MCF 10A (cell line): ENCODE measurements around the gene RNF157. TPM values are rescaled to one million over a fixed set of nuclear protein-coding genes. Genes with fewer than 3 reads are reported as not detected.

Source experiments
- BruUV-seq: library from RNA; stranded (reverse); fragments of 400-500 nt; replicated peaks from 2 replicates; lab custom pipeline; 2021; lab: Mats Ljungman, UMichigan
- CTCF ChIA-PET: fragments of 300-600 bp; sonication (Branson Sonifier 250); formaldehyde crosslinking; extraction: SDS; loops from one replicate; lab custom pipeline; 2021; ENCODE audit warnings: antibody characterized with exemption, inconsistent platforms; lab: Yijun Ruan, JAX
- POLR2A ChIA-PET: fragments of 300-600, 350-650 bp; sonication (Branson Sonifier 250); formaldehyde crosslinking; extraction: SDS; loops from one replicate; lab custom pipeline; 2020; ENCODE audit warnings: antibody characterized with exemption, inconsistent platforms; lab: Yijun Ruan, JAX
- DNase-seq: peaks from one replicate; pipeline ENCODE4 v3.0.0-alpha.2; 2018; ENCODE audit not compliant: unreplicated experiment
- H3K27ac Mint-ChIP-seq: one replicate; pipeline ENCODE4 v1.8.0; 2022; ENCODE audit warnings: mild to moderate bottlenecking, low read depth, mixed read lengths; ENCODE audit not compliant: unreplicated experiment
- H3K27me3 Mint-ChIP-seq: one replicate; pipeline ENCODE4 v1.8.0; 2022; ENCODE audit warnings: mixed read lengths; ENCODE audit not compliant: insufficient read depth, unreplicated experiment
- H3K36me3 Mint-ChIP-seq: one replicate; pipeline ENCODE4 v1.8.0; 2022; ENCODE audit warnings: mild to moderate bottlenecking, moderate library complexity, mixed read lengths; ENCODE audit not compliant: insufficient read depth, unreplicated experiment
- H3K4me1 Mint-ChIP-seq: one replicate; pipeline ENCODE4 v1.8.0; 2022; ENCODE audit warnings: mixed read lengths; ENCODE audit not compliant: insufficient read depth, unreplicated experiment
- H3K4me3 Mint-ChIP-seq: one replicate; pipeline ENCODE4 v1.8.0; 2022; ENCODE audit warnings: mild to moderate bottlenecking, moderate library complexity, mixed read lengths; ENCODE audit not compliant: unreplicated experiment
- H3K9me3 Mint-ChIP-seq: one replicate; pipeline ENCODE4 v1.8.0; 2022; ENCODE audit warnings: mixed read lengths; ENCODE audit not compliant: unreplicated experiment
- intact Hi-C: fragments of 100-400 bp; cut with micrococcal nuclease; formaldehyde crosslinking; loops from 2 replicates; pipeline ENCODE4 v1.14.1; 2022
- total RNA-seq: library from RNA; stranded (reverse); gene quantifications from 2 replicates; pipeline ENCODE4 v1.2.3, GENCODE V29; 2022
- TF ChIP-seq, protein P1 (sequence below): fragments of 200-600 bp; IDR thresholded peaks from one replicate; pipeline ENCODE4 v1.8.0; 2022; ENCODE audit warnings: antibody characterized with exemption, mild to moderate bottlenecking; ENCODE audit not compliant: unreplicated experiment

The RNF157 gene
- total RNA-seq, 1 experiment from 2014 or later, result 0.44 TPM

DNA sequence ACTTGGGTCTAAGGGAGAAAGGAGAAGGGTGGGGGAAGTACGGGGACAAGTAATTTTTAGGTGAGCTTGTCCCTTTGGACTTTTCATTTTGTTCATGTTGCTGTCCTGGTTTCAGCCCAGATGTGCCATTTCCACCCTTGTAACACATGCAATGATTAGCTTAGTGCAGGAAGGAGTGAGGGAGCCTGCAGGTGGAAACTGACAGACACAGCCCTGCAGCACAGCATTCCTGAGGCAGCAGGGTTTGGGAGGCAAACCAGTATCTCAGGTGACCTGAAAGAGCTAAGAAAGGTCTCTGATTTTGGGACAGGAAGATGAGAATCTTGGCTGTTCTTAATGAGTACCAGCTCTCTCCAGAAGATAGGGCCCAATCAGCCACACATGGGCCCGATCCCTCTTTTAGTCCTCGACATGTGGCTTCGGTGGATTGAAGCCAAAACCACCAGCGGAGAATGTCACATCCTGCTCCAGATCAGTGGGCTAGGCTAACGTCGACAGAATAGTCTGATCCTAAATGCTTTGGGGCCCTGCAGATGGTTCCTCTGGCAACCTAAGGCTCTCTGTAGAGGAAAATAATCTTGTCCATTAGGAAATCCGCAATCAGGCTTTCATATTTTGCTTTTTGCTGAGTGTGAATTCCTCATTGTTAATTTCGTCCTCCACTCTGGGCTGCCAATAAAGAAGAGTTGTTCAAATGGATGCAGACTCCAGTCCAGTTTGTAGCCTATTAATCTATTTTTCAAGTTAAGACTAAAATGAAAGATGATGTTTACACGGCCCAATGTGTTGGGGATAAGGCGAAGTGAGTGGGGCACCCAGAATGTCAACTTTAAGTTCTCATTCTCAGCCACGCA lies 3.8 kb upstream of the RNF157 start:
- Mint-ChIP-seq H3K27me3 (peaks cover 10% of the 10 kb centered on the region), H3K27ac (no peak overlapping the region), H3K36me3 (no peaks in the 10 kb centered on the region), H3K4me1 (peaks cover 15% of the 10 kb centered on the region), H3K4me3 (no peak overlapping the region), H3K9me3 (no peaks in the 10 kb centered on the region)
- ChIA-PET POLR2A (interaction anchor here (0.5 to 1.2 kb wide), 2 partner anchors 8 to 169 kb away, joined by 3 to 8 read pairs; no protein-coding TSS in a partner anchor), CTCF (no interaction called here)
- DNase-seq, result no peak
- TF ChIP-seq, protein P1, sequence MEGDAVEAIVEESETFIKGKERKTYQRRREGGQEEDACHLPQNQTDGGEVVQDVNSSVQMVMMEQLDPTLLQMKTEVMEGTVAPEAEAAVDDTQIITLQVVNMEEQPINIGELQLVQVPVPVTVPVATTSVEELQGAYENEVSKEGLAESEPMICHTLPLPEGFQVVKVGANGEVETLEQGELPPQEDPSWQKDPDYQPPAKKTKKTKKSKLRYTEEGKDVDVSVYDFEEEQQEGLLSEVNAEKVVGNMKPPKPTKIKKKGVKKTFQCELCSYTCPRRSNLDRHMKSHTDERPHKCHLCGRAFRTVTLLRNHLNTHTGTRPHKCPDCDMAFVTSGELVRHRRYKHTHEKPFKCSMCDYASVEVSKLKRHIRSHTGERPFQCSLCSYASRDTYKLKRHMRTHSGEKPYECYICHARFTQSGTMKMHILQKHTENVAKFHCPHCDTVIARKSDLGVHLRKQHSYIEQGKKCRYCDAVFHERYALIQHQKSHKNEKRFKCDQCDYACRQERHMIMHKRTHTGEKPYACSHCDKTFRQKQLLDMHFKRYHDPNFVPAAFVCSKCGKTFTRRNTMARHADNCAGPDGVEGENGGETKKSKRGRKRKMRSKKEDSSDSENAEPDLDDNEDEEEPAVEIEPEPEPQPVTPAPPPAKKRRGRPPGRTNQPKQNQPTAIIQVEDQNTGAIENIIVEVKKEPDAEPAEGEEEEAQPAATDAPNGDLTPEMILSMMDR, result no peak
- intact Hi-C loops, result no loop called here
- BruUV-seq, result no TSS peak

DNA sequence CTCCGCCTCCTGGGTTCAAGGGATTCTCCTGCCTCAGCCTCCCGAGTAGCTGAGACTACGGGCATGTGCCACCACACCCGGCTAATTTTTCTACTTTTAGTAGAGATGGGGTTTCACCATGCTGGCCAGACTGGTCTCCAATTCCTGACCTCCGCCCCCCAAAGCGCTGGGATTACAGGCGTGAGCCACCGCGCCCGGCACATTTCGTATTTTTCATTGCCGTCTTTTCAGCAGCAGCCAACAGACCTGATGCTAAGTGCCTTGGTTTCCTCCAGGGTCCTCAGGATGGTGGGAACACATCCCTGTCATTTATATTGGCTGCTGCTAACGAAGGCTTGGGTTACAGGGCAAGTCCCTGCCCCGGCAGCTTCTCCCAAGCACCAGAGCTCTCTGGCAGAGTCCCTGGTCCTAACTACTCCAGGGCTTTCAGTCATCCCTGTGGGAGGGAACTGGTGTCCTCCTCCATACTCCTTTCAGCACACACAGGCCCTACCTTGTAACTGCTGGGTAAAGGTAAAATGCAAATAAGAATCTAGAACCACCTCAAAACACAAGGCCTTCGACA lies 1.5 kb upstream of the RNF157 start:
- BruUV-seq, result no TSS peak
- CTCF ChIA-PET, result interaction anchor here (0.8 kb wide), 1 partner anchor 123 kb away, joined by 4 read pairs; no protein-coding TSS in a partner anchor
- intact Hi-C loops, result no loop called here
- Mint-ChIP-seq H3K27ac (no peak overlapping the region), H3K4me3 (peak overlapping the region; percentile 71), H3K27me3 (peaks cover 10% of the 10 kb centered on the region), H3K36me3 (no peaks in the 10 kb centered on the region), H3K4me1 (peaks cover 6% of the 10 kb centered on the region), H3K9me3 (no peaks in the 10 kb centered on the region)
- POLR2A ChIA-PET, result interaction anchor here (0.9 to 1.2 kb wide), 2 partner anchors 21 to 23 kb away, joined by 4 read pairs; no protein-coding TSS in a partner anchor
- DNase-seq, result no peak
- TF ChIP-seq, protein P1, result no peak

DNA sequence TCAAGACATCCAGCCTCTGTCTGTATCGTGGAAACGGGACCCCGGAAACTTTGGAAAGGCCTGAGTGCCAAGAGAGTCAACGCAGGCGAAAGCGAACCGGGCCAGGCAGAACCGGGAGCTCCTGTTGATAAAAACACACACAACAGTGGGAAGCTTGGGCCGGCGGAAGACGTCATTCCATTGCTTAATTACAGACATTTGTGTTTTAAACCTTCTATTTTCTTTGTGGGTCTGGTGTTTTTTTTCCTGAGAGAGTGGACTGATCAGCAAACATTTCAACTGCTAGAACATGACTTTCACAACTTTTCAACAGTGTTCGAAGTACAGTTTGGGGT lies 878 bp upstream of the RNF157 start:
- H3K27me3 Mint-ChIP-seq, result peaks cover 10% of the 10 kb centered on the region
- no TSS peak for BruUV-seq
- TF ChIP-seq, protein P1, result no peak
- no peaks in the 10 kb centered on the region for H3K36me3 Mint-ChIP-seq
- CTCF ChIA-PET, result interaction anchor here (0.8 kb wide), 1 partner anchor 123 kb away, joined by 4 read pairs; no protein-coding TSS in a partner anchor
- H3K9me3 Mint-ChIP-seq, result no peaks in the 10 kb centered on the region
- intact Hi-C loops, result no loop called here
- peak overlapping the region; percentile 71 for H3K4me3 Mint-ChIP-seq
- no peak for DNase-seq
- peaks cover 6% of the 10 kb centered on the region for H3K4me1 Mint-ChIP-seq
- no peak overlapping the region for H3K27ac Mint-ChIP-seq
- POLR2A ChIA-PET, result interaction anchor here (0.9 to 1.2 kb wide), 2 partner anchors 22 to 23 kb away, joined by 4 read pairs; no protein-coding TSS in a partner anchor

DNA sequence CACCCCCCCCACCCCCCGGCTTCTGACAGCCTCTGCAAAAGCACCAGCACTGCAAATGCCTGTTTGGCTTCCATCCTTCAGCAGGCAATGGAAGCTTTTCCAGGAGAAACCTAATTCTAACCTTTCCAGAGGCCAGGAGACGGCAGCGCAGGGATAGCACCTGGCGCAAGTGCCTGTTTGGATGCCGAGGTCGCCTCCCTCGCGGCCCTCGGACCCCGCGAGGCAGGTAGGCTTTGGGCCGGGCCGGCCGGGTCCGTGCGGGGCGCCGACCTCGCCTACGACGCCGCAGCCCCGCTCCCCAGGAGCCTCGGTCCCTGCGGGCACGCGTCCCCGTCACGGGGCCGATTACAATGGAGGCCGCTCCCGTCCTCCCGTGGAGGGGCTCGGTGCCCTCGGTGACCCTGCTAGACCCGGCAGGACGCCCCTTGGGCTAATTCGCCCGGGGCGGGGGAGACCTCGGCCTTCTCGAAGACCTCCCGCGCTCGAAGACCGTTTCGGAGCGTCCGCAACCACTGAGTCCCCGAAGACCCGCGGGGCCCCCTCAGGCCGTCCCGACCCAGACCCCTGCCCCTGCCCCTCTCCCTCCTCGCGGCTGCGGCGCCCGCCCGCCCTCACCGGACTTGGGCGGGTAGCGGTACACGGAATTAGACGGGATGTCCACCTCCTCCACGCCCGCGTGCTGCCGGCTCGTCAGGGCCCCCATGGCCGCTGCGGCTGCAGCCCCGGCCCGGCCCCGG lies 587 bp downstream of the RNF157 start:
- Mint-ChIP-seq H3K27ac (no peak overlapping the region), H3K4me3 (no peak overlapping the region), H3K36me3 (no peaks in the 10 kb centered on the region), H3K4me1 (peaks cover 6% of the 10 kb centered on the region), H3K27me3 (peaks cover 10% of the 10 kb centered on the region), H3K9me3 (no peaks in the 10 kb centered on the region)
- CTCF ChIA-PET, result no interaction called here
- TF ChIP-seq, protein P1, result no peak
- no peak for DNase-seq
- intact Hi-C loops, result no loop called here
- POLR2A ChIA-PET, result no interaction called here
- BruUV-seq, result no TSS peak
